PC-9 (cell line): ENCODE measurements around the gene PACRG.

Source experiments
- EZH2 ChIP-seq: fragments of 200-600 bp; sonication (generic); IDR thresholded peaks from 2 replicates; pipeline ENCODE4 v1.8.0; 2017; ENCODE audit warnings: antibody characterized with exemption, low read depth
- TF ChIP-seq, protein P1 (sequence below): fragments of 200-600 bp; sonication (generic); conservative IDR thresholded peaks from 2 replicates; pipeline ENCODE4 v1.6.1; 2017; ENCODE audit warnings: mixed run types, antibody characterized with exemption, mild to moderate bottlenecking, moderate library complexity

- TF ChIP-seq, protein P1, sequence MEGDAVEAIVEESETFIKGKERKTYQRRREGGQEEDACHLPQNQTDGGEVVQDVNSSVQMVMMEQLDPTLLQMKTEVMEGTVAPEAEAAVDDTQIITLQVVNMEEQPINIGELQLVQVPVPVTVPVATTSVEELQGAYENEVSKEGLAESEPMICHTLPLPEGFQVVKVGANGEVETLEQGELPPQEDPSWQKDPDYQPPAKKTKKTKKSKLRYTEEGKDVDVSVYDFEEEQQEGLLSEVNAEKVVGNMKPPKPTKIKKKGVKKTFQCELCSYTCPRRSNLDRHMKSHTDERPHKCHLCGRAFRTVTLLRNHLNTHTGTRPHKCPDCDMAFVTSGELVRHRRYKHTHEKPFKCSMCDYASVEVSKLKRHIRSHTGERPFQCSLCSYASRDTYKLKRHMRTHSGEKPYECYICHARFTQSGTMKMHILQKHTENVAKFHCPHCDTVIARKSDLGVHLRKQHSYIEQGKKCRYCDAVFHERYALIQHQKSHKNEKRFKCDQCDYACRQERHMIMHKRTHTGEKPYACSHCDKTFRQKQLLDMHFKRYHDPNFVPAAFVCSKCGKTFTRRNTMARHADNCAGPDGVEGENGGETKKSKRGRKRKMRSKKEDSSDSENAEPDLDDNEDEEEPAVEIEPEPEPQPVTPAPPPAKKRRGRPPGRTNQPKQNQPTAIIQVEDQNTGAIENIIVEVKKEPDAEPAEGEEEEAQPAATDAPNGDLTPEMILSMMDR = no peak
- TF ChIP-seq EZH2 = no peak
These were observed 513.9 kb downstream of the PACRG start for GRCh38 chr6:163241683-163242082.
